ENCODE measurements around the gene WDR36. TPM values are rescaled to one million over a fixed set of nuclear protein-coding genes. Genes with fewer than 3 reads are reported as not detected.

The WDR36 gene
- polyA plus RNA-seq, 4 donors: 2.7 to 19.0 (median 5.9) TPM

- Histone ChIP-seq H3K36me3 (ENCODE audit: control insufficient read depth in 3 of 3, insufficient read depth in 2 of 3, low read depth in 1 of 3, low read length in 3 of 3) (no peaks in the 10 kb centered on the region), H3K27me3 (ENCODE audit: control insufficient read depth in 3 of 3, insufficient read depth in 3 of 3, low read length in 3 of 3) (peaks cover 0 to 1% (median 0%) of the 10 kb centered on the region in 3 donors), H3K27ac (ENCODE audit: low read depth in 1 of 3, low read length in 2 of 3) (no peak overlapping the region), H3K4me3 (ENCODE audit: low read depth in 1 of 3, low read length in 3 of 3) (no peak overlapping the region), H3K9me3 (ENCODE audit: control insufficient read depth in 2 of 2, insufficient read depth in 1 of 2, low read depth in 1 of 2, low read length in 1 of 2) (no peaks in the 10 kb centered on the region), H3K4me1 (ENCODE audit: control insufficient read depth in 3 of 3, insufficient read depth in 2 of 3, low read depth in 1 of 3, low read length in 2 of 3) (no peaks in the 10 kb centered on the region)
- DNase-seq (no peak), FAIRE-seq (no peak)
- 28 to 59% (median 47%) methylated on average over 2 of the region's 2 CpGs for WGBS, 3 donors
Measured at GRCh38 chr5:111167551-111167950, 75.4 kb downstream of the WDR36 start.

- Histone ChIP-seq H3K4me3 (ENCODE audit: low read depth in 1 of 3, low read length in 3 of 3) (no peak overlapping the region), H3K36me3 (ENCODE audit: control insufficient read depth in 3 of 3, insufficient read depth in 2 of 3, low read depth in 1 of 3, low read length in 3 of 3) (no peaks in the 10 kb centered on the region), H3K27ac (ENCODE audit: low read depth in 1 of 3, low read length in 2 of 3) (no peak overlapping the region), H3K4me1 (ENCODE audit: control insufficient read depth in 3 of 3, insufficient read depth in 2 of 3, low read depth in 1 of 3, low read length in 2 of 3) (no peaks in the 10 kb centered on the region), H3K27me3 (ENCODE audit: control insufficient read depth in 3 of 3, insufficient read depth in 3 of 3, low read length in 3 of 3) (peaks cover 0 to 1% (median 0%) of the 10 kb centered on the region in 3 donors), H3K9me3 (ENCODE audit: control insufficient read depth in 2 of 2, insufficient read depth in 1 of 2, low read depth in 1 of 2, low read length in 1 of 2) (no peaks in the 10 kb centered on the region)
- WGBS, 3 donors: 0 to 2% (median 0%) methylated on average over 1 of the region's 1 CpG
- FAIRE-seq (no peak), DNase-seq (no peak)
Measured at GRCh38 chr5:111168608-111169007, 76.5 kb downstream of the WDR36 start.

- peaks cover 0 to 1% (median 0%) of the 10 kb centered on the region in 3 donors for H3K27me3 ChIP-seq (ENCODE audit: control insufficient read depth in 3 of 3, insufficient read depth in 3 of 3, low read length in 3 of 3)
- H3K9me3 ChIP-seq (ENCODE audit: control insufficient read depth in 2 of 2, insufficient read depth in 1 of 2, low read depth in 1 of 2, low read length in 1 of 2): no peaks in the 10 kb centered on the region
- DNase-seq (no peak), FAIRE-seq (no peak)
- H3K4me3 ChIP-seq (ENCODE audit: low read depth in 1 of 3, low read length in 3 of 3): no peak overlapping the region
- no peaks in the 10 kb centered on the region for H3K36me3 ChIP-seq (ENCODE audit: control insufficient read depth in 3 of 3, insufficient read depth in 2 of 3, low read depth in 1 of 3, low read length in 3 of 3)
- no peaks in the 10 kb centered on the region for H3K4me1 ChIP-seq (ENCODE audit: control insufficient read depth in 3 of 3, insufficient read depth in 2 of 3, low read depth in 1 of 3, low read length in 2 of 3)
- WGBS, 3 donors: 67 to 85% (median 73%) methylated on average over 2 of the region's 2 CpGs
- no peak overlapping the region for H3K27ac ChIP-seq (ENCODE audit: low read depth in 1 of 3, low read length in 2 of 3)
Measured at GRCh38 chr5:111169269-111169668, 77.1 kb downstream of the WDR36 start.

GRCh38 chr5:111170279-111170678, 78.1 kb downstream of the WDR36 start:
- DNase-seq (no peak), FAIRE-seq (no peak)
- Histone ChIP-seq H3K4me1 (ENCODE audit: control insufficient read depth in 3 of 3, insufficient read depth in 2 of 3, low read depth in 1 of 3, low read length in 2 of 3) (no peaks in the 10 kb centered on the region), H3K27me3 (ENCODE audit: control insufficient read depth in 3 of 3, insufficient read depth in 3 of 3, low read length in 3 of 3) (peaks cover 0 to 1% (median 0%) of the 10 kb centered on the region in 3 donors), H3K4me3 (ENCODE audit: low read depth in 1 of 3, low read length in 3 of 3) (no peak overlapping the region), H3K36me3 (ENCODE audit: control insufficient read depth in 3 of 3, insufficient read depth in 2 of 3, low read depth in 1 of 3, low read length in 3 of 3) (no peaks in the 10 kb centered on the region), H3K9me3 (ENCODE audit: control insufficient read depth in 2 of 2, insufficient read depth in 1 of 2, low read depth in 1 of 2, low read length in 1 of 2) (no peaks in the 10 kb centered on the region), H3K27ac (ENCODE audit: low read depth in 1 of 3, low read length in 2 of 3) (no peak overlapping the region)
- 46 to 72% (median 68%) methylated on average over 2 of the region's 2 CpGs for WGBS, 3 donors

- DNase-seq: peak in 1 of 2 donors; percentile 0
- 47 to 71% (median 62%) methylated on average over 3 of the region's 3 CpGs for WGBS, 3 donors
Measured at GRCh38 chr5:111172504-111172903, 80.4 kb downstream of the WDR36 start.

GRCh38 chr5:111173476-111173875, 81.3 kb downstream of the WDR36 start:
- FAIRE-seq (no peak), DNase-seq (no peak)
- Histone ChIP-seq H3K4me3 (ENCODE audit: low read depth in 1 of 3, low read length in 3 of 3) (no peak overlapping the region), H3K9me3 (ENCODE audit: control insufficient read depth in 2 of 2, insufficient read depth in 1 of 2, low read depth in 1 of 2, low read length in 1 of 2) (no peaks in the 10 kb centered on the region), H3K27ac (ENCODE audit: low read depth in 1 of 3, low read length in 2 of 3) (no peak overlapping the region), H3K27me3 (ENCODE audit: control insufficient read depth in 3 of 3, insufficient read depth in 3 of 3, low read length in 3 of 3) (peaks cover 0 to 1% (median 0%) of the 10 kb centered on the region in 3 donors), H3K36me3 (ENCODE audit: control insufficient read depth in 3 of 3, insufficient read depth in 2 of 3, low read depth in 1 of 3, low read length in 3 of 3) (no peaks in the 10 kb centered on the region), H3K4me1 (ENCODE audit: control insufficient read depth in 3 of 3, insufficient read depth in 2 of 3, low read depth in 1 of 3, low read length in 2 of 3) (no peaks in the 10 kb centered on the region)
- WGBS, 3 donors: 63 to 76% (median 70%) methylated on average over 2 of the region's 2 CpGs

More at GRCh38 chr5:111172504-111172903, 80.4 kb downstream of the WDR36 start:
- H3K36me3 ChIP-seq (ENCODE audit: control insufficient read depth in 3 of 3, insufficient read depth in 2 of 3, low read depth in 1 of 3, low read length in 3 of 3): no peaks in the 10 kb centered on the region
- H3K4me1 ChIP-seq (ENCODE audit: control insufficient read depth in 3 of 3, insufficient read depth in 2 of 3, low read depth in 1 of 3, low read length in 2 of 3): no peaks in the 10 kb centered on the region
- FAIRE-seq: no peak
- H3K9me3 ChIP-seq (ENCODE audit: control insufficient read depth in 2 of 2, insufficient read depth in 1 of 2, low read depth in 1 of 2, low read length in 1 of 2): no peaks in the 10 kb centered on the region
- H3K27ac ChIP-seq (ENCODE audit: low read depth in 1 of 3, low read length in 2 of 3): no peak overlapping the region
- no peak overlapping the region for H3K4me3 ChIP-seq (ENCODE audit: low read depth in 1 of 3, low read length in 3 of 3)
- peaks cover 0 to 1% (median 0%) of the 10 kb centered on the region in 3 donors for H3K27me3 ChIP-seq (ENCODE audit: control insufficient read depth in 3 of 3, insufficient read depth in 3 of 3, low read length in 3 of 3)

Other genes starting within 250 kb of the WDR36 start
- under 1 TPM in 3 of 4 donors, not detected in 1; 0.13 to 0.81 (median 0.30) TPM for gene TSLP, start 20.6 kb upstream of the WDR36 start, polyA plus RNA-seq
- 1 to 10 TPM in 3 of 4 donors, under 1 TPM in 1; 0.89 to 3.2 (median 2.2) TPM for gene CAMK4, start 132.0 kb downstream of the WDR36 start, polyA plus RNA-seq

Data from small intestine (tissue), 7 donors.